HEK293 (cell line): ENCODE data around the gene ARID4A.

Experiments
- CTCF ChIA-PET: fragments of 350-600 bp; formaldehyde crosslinking; extraction: SDS; loops from one replicate; lab custom pipeline; 2021; ENCODE audit warnings: antibody characterized with exemption; lab: Yijun Ruan, JAX
- POLR2A ChIA-PET: fragments of 300-600 bp; formaldehyde crosslinking; extraction: SDS; loops from one replicate; lab custom pipeline; 2020; ENCODE audit warnings: antibody characterized with exemption, inconsistent platforms; lab: Yijun Ruan, JAX
- H3K27ac ChIP-seq: fragments of 200-500 bp; sonication (Bioruptor generic); 2 replicates; pipeline ENCODE4 v1.5.1; 2014; ENCODE audit warnings: low read depth, low read length, control low read depth, inconsistent platforms; ENCODE audit errors: extremely low read depth
- H3K36me3 ChIP-seq, 2 experiments: fragments of 200-500 bp in 1 of 2; sonication (Bioruptor generic) in 1 of 2; 1 replicate in 1 of 2; 2 replicates in 1 of 2; pipeline ENCODE4 v1.5.1; 2014 to 2017; ENCODE audit warnings: inconsistent platforms in 2 of 2, low read length in 2 of 2; ENCODE audit not compliant: control insufficient read depth in 2 of 2, insufficient read depth in 1 of 2
- H3K4me1 ChIP-seq: fragments of 200-500 bp; sonication (Bioruptor generic); 2 replicates; pipeline ENCODE4 v1.5.1; 2014; ENCODE audit warnings: mild to moderate bottlenecking, low read length, inconsistent platforms; ENCODE audit not compliant: control insufficient read depth, insufficient read depth
- H3K4me3 ChIP-seq: 2 replicates; pipeline ENCODE4 v1.5.1; 2011; ENCODE audit warnings: low read depth, mild to moderate bottlenecking, control low read depth, low read length, moderate library complexity
- H3K9me3 ChIP-seq: fragments of 200-500 bp; sonication (Bioruptor generic); 2 replicates; pipeline ENCODE4 v1.5.1; 2014; ENCODE audit warnings: low read depth, low read length, inconsistent platforms; ENCODE audit not compliant: control insufficient read depth, insufficient read depth
- CTCF ChIP-seq: fragments of 450-650 bp; formaldehyde crosslinking; IDR thresholded peaks from 2 replicates; pipeline ENCODE4 v1.5.1; 2016; ENCODE audit warnings: missing biosample characterization, missing genetic modification characterization
- HOXC10 ChIP-seq: sonication (generic); formaldehyde crosslinking; IDR thresholded peaks from 2 replicates; pipeline ENCODE4 v1.8.1; 2023; ENCODE audit warnings: mild to moderate bottlenecking, missing genetic modification reagents
- KLF7 ChIP-seq: fragments of 450-650 bp; formaldehyde crosslinking; IDR thresholded peaks from 2 replicates; pipeline ENCODE4 v1.5.1; 2016; ENCODE audit warnings: missing biosample characterization, missing genetic modification characterization, borderline replicate concordance
- PRDM1 ChIP-seq: fragments of 450-650 bp; formaldehyde crosslinking; IDR thresholded peaks from 2 replicates; pipeline ENCODE4; 2016; ENCODE audit warnings: missing biosample characterization, missing genetic modification characterization
- SP7 ChIP-seq: fragments of 450-650 bp; formaldehyde crosslinking; IDR thresholded peaks from 2 replicates; pipeline ENCODE4 v1.5.1; 2016; ENCODE audit warnings: missing biosample characterization, missing genetic modification characterization
- TRIM28 ChIP-seq: IDR thresholded peaks from 2 replicates; pipeline ENCODE4 v1.6.1; 2011; ENCODE audit warnings: low read length, control low read depth, borderline replicate concordance
- WT1 ChIP-seq: fragments of 450-650 bp; formaldehyde crosslinking; IDR thresholded peaks from 2 replicates; pipeline ENCODE4 v1.5.1; 2016; ENCODE audit warnings: missing biosample characterization, missing genetic modification characterization
- ZBTB17 ChIP-seq: fragments of 450-650 bp; formaldehyde crosslinking; IDR thresholded peaks from 2 replicates; pipeline ENCODE4 v1.5.1; 2016; ENCODE audit warnings: missing biosample characterization, missing genetic modification characterization
- ZFP3 ChIP-seq: fragments of 450-650 bp; formaldehyde crosslinking; IDR thresholded peaks from 2 replicates; pipeline ENCODE4 v1.5.1; 2016; ENCODE audit warnings: low read depth, missing biosample characterization, missing genetic modification characterization
- ZNF174 ChIP-seq: fragments of 450-650 bp; formaldehyde crosslinking; IDR thresholded peaks from 2 replicates; pipeline ENCODE4 v1.5.0; 2017; ENCODE audit warnings: missing biosample characterization, mild to moderate bottlenecking, missing genetic modification characterization
- ZNF184 ChIP-seq: fragments of 450-650 bp; IDR thresholded peaks from 2 replicates; pipeline ENCODE4 v1.5.1; 2018; ENCODE audit warnings: missing biosample characterization, mild to moderate bottlenecking, missing genetic modification characterization
- ZNF2 ChIP-seq: fragments of 450-650 bp; formaldehyde crosslinking; IDR thresholded peaks from 2 replicates; pipeline ENCODE4 v1.5.1; 2016; ENCODE audit warnings: missing biosample characterization, missing genetic modification characterization
- ZNF211 ChIP-seq: fragments of 450-650 bp; formaldehyde crosslinking; IDR thresholded peaks from 2 replicates; pipeline ENCODE4 v1.5.1; 2016; ENCODE audit warnings: low read depth, missing biosample characterization, missing genetic modification characterization
- ZNF335 ChIP-seq: fragments of 450-650 bp; formaldehyde crosslinking; conservative IDR thresholded peaks from 2 replicates; pipeline ENCODE4 v1.5.1; 2016; ENCODE audit warnings: missing biosample characterization, missing genetic modification characterization
- ZNF366 ChIP-seq: fragments of 450-650 bp; formaldehyde crosslinking; conservative IDR thresholded peaks from 2 replicates; pipeline ENCODE4 v1.5.1; 2016; ENCODE audit warnings: missing biosample characterization, missing genetic modification characterization
- ZNF394 ChIP-seq: fragments of 450-650 bp; formaldehyde crosslinking; IDR thresholded peaks from 2 replicates; pipeline ENCODE4 v1.5.1; 2016; ENCODE audit warnings: missing biosample characterization, missing genetic modification characterization, mild to moderate bottlenecking, moderate library complexity, borderline replicate concordance
- ZNF404 ChIP-seq: fragments of 450-650 bp; formaldehyde crosslinking; IDR thresholded peaks from 2 replicates; pipeline ENCODE4 v1.5.1; 2017; ENCODE audit warnings: missing biosample characterization, missing genetic modification characterization
- ZNF501 ChIP-seq: fragments of 450-650 bp; formaldehyde crosslinking; IDR thresholded peaks from 2 replicates; pipeline ENCODE4 v1.5.1; 2016; ENCODE audit warnings: missing biosample characterization, missing genetic modification characterization
- ZNF514 ChIP-seq: fragments of 450-650 bp; formaldehyde crosslinking; IDR thresholded peaks from 2 replicates; pipeline ENCODE4 v1.5.1; 2016; ENCODE audit warnings: missing biosample characterization, missing genetic modification characterization
- ZNF621 ChIP-seq: fragments of 450-650 bp; formaldehyde crosslinking; IDR thresholded peaks from 2 replicates; pipeline ENCODE4 v1.5.1; 2017; ENCODE audit warnings: missing biosample characterization, missing genetic modification characterization
- ZNF677 ChIP-seq: fragments of 450-650 bp; IDR thresholded peaks from 2 replicates; pipeline ENCODE4 v1.5.0; 2018; ENCODE audit warnings: missing biosample characterization, mild to moderate bottlenecking, missing genetic modification characterization, moderate library complexity
- ZNF701 ChIP-seq: fragments of 450-650 bp; formaldehyde crosslinking; IDR thresholded peaks from 2 replicates; pipeline ENCODE4 v1.5.1; 2016; ENCODE audit warnings: missing biosample characterization, missing genetic modification characterization
- ZNF76 ChIP-seq: fragments of 450-650 bp; formaldehyde crosslinking; IDR thresholded peaks from 2 replicates; pipeline ENCODE4; 2016; ENCODE audit warnings: low read depth, missing biosample characterization, missing genetic modification characterization, borderline replicate concordance
- ZNF843 ChIP-seq: fragments of 450-650 bp; formaldehyde crosslinking; IDR thresholded peaks from 2 replicates; pipeline ENCODE4 v1.5.1; 2016; ENCODE audit warnings: missing biosample characterization, missing genetic modification characterization
- TF ChIP-seq, protein P1 (sequence below): fragments of 450-650 bp; formaldehyde crosslinking; conservative IDR thresholded peaks from 2 replicates; pipeline ENCODE4 v1.5.1; 2016; ENCODE audit warnings: low read depth, missing biosample characterization, missing genetic modification characterization
- TF ChIP-seq, protein P2 (sequence below): fragments of 450-650 bp; IDR thresholded peaks from 2 replicates; pipeline ENCODE4 v1.5.1; 2018; ENCODE audit warnings: missing biosample characterization, missing genetic modification characterization

Gene ARID4A

GRCh38 chr14:58297412-58297761 lies 968 bp upstream of the ARID4A start:
- CTCF ChIA-PET, result interaction anchor here (0.5 to 1.3 kb wide), 2 partner anchors 56 to 485 kb away, joined by 3 to 4 read pairs; no protein-coding TSS in a partner anchor
- POLR2A ChIA-PET, result interaction anchor here (1.0 to 2.9 kb wide), 11 partner anchors 10 to 476 kb away, joined by 3 to 36 read pairs (median 5); partner anchors contain the start of genes KIAA0586, PSMA3, TIMM9 and TOMM20L
- TF ChIP-seq ZNF404 (no peak), PRDM1 (tag by site-specific recombination) (no peak), TRIM28 (no peak), ZNF366 (tag by site-specific recombination) (0 out of 2 replicates have a peak, but pooled peaks have one; percentile 54), ZNF701 (tag by site-specific recombination) (no peak), ZBTB17 (tag by site-specific recombination) (no peak)
- TF ChIP-seq, protein P1, sequence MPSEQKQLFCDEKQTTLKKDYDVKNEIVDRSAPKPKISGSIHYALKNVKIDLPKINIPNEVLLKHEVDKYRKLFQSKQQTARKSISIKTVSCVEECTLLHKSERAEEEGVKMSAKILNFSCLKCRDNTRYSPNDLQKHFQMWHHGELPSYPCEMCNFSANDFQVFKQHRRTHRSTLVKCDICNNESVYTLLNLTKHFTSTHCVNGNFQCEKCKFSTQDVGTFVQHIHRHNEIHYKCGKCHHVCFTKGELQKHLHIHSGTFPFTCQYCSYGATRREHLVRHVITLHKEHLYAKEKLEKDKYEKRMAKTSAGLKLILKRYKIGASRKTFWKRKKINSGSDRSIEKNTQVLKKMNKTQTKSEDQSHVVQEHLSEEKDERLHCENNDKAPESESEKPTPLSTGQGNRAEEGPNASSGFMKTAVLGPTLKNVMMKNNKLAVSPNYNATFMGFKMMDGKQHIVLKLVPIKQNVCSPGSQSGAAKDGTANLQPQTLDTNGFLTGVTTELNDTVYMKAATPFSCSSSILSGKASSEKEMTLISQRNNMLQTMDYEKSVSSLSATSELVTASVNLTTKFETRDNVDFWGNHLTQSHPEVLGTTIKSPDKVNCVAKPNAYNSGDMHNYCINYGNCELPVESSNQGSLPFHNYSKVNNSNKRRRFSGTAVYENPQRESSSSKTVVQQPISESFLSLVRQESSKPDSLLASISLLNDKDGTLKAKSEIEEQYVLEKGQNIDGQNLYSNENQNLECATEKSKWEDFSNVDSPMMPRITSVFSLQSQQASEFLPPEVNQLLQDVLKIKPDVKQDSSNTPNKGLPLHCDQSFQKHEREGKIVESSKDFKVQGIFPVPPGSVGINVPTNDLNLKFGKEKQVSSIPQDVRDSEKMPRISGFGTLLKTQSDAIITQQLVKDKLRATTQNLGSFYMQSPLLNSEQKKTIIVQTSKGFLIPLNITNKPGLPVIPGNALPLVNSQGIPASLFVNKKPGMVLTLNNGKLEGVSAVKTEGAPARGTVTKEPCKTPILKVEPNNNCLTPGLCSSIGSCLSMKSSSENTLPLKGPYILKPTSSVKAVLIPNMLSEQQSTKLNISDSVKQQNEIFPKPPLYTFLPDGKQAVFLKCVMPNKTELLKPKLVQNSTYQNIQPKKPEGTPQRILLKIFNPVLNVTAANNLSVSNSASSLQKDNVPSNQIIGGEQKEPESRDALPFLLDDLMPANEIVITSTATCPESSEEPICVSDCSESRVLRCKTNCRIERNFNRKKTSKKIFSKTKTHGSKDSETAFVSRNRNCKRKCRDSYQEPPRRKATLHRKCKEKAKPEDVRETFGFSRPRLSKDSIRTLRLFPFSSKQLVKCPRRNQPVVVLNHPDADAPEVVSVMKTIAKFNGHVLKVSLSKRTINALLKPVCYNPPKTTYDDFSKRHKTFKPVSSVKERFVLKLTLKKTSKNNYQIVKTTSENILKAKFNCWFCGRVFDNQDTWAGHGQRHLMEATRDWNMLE (tag by site-specific recombination), result no peak
- TF ChIP-seq, protein P2, sequence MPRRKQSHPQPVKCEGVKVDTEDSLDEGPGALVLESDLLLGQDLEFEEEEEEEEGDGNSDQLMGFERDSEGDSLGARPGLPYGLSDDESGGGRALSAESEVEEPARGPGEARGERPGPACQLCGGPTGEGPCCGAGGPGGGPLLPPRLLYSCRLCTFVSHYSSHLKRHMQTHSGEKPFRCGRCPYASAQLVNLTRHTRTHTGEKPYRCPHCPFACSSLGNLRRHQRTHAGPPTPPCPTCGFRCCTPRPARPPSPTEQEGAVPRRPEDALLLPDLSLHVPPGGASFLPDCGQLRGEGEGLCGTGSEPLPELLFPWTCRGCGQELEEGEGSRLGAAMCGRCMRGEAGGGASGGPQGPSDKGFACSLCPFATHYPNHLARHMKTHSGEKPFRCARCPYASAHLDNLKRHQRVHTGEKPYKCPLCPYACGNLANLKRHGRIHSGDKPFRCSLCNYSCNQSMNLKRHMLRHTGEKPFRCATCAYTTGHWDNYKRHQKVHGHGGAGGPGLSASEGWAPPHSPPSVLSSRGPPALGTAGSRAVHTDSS, result no peak
- Histone ChIP-seq H3K4me1 (0 out of 2 replicates have a peak, but pooled peaks cover 4% of the 10 kb centered on the region), H3K4me3 (peak overlapping the region; percentile 100), H3K9me3 (no peaks in the 10 kb centered on the region), H3K36me3 (peaks cover 29 to 40% of the 10 kb centered on the region in 2 experiments), H3K27ac (peak overlapping the region; percentile 55)

- Histone ChIP-seq H3K27ac (peak overlapping the region; percentile 87), H3K9me3 (no peaks in the 10 kb centered on the region), H3K4me1 (0 out of 2 replicates have a peak, but pooled peaks cover 4% of the 10 kb centered on the region), H3K36me3 (peaks cover 28 to 35% of the 10 kb centered on the region in 2 experiments), H3K4me3 (peak overlapping the region; percentile 100)
- ChIA-PET POLR2A (interaction anchor here (0.6 to 2.9 kb wide), 30 partner anchors 9 to 1865 kb away, joined by 3 to 36 read pairs (median 4); partner anchors contain the start of genes ACTR10, KIAA0586, PSMA3 and TIMM9), CTCF (interaction anchor here (0.5 to 1.3 kb wide), 4 partner anchors 54 to 485 kb away, joined by 3 to 6 read pairs (median 4); partner anchors contain the start of gene PSMA3)
- TF ChIP-seq ZNF394 (tag by site-specific recombination) (0 out of 2 replicates have a peak, but pooled peaks have one; percentile 37), ZFP3 (tag by site-specific recombination) (no peak), ZNF621 (tag by site-specific recombination) (no peak), HOXC10 (CRISPR knock-in tag) (no peak), TRIM28 (peak; percentile 32; the same call in 1 of the 2 replicates), ZNF677 (no peak), ZNF76 (tag by site-specific recombination) (peak; percentile 67; the same call in 1 of the 2 replicates), CTCF (tag by site-specific recombination) (peak; percentile 36; the same call in 1 of the 2 replicates), ZNF514 (no peak), ZNF335 (tag by site-specific recombination) (peak; percentile 76), ZNF174 (tag by site-specific recombination) (no peak), ZNF2 (0 out of 2 replicates have a peak, but pooled peaks have one; percentile 31), ZNF404 (no peak), KLF7 (tag by site-specific recombination) (0 out of 2 replicates have a peak, but pooled peaks have one; percentile 18), ZNF211 (tag by site-specific recombination) (no peak), ZNF366 (tag by site-specific recombination) (peak; percentile 1), WT1 (peak; percentile 51; the same call in 1 of the 2 replicates), ZNF501 (tag by site-specific recombination) (peak; percentile 60), SP7 (tag by site-specific recombination) (peak; percentile 57; the same call in 1 of the 2 replicates), ZNF843 (0 out of 2 replicates have a peak, but pooled peaks have one; percentile 34), ZNF184 (tag by site-specific recombination) (no peak)
Observed at GRCh38 chr14:58297762-58298476, 436 bp upstream of the ARID4A start.
